OCI-LY1 (cell line): ENCODE data around the gene SRGAP2C.
"Not testable (repeated sequence)": the region's sequence is repeated elsewhere in the genome, so short reads cannot be mapped to it uniquely, and the experiment has no call there.

Experiments used
- H2AFZ ChIP-seq: fragments of 200-600 bp; sonication (generic), shearing (Covaris generic); 2 replicates; pipeline ENCODE4 v1.6.0; 2014; ENCODE audit warnings: antibody characterized with exemption, mild to moderate bottlenecking, low read length
- H3F3A ChIP-seq: fragments of 200-600 bp; sonication (generic), shearing (Covaris generic); 2 replicates; pipeline ENCODE4 v1.6.0; 2014; ENCODE audit warnings: mild to moderate bottlenecking, antibody characterized with exemption, low read length, moderate library complexity; ENCODE audit not compliant: insufficient read depth
- H3K27ac ChIP-seq: fragments of 200-600 bp; sonication (generic); 2 replicates; pipeline ENCODE4 v1.5.1; 2014; ENCODE audit warnings: low read length, mixed run types, mild to moderate bottlenecking, low read depth; ENCODE audit not compliant: poor library complexity, severe bottlenecking
- H3K27me3 ChIP-seq: fragments of 200-600 bp; sonication (generic); 2 replicates; pipeline ENCODE4 v1.6.0; 2014; ENCODE audit warnings: antibody characterized with exemption, mild to moderate bottlenecking, low read length, moderate library complexity; ENCODE audit not compliant: insufficient read depth
- H3K36me3 ChIP-seq: fragments of 200-600 bp; sonication (generic); 2 replicates; pipeline ENCODE4 v1.6.1; 2014; ENCODE audit warnings: mild to moderate bottlenecking, antibody characterized with exemption, low read length, moderate library complexity, mixed read lengths; ENCODE audit not compliant: insufficient read depth
- H3K4me1 ChIP-seq: fragments of 200-600 bp; sonication (generic); 2 replicates; pipeline ENCODE4 v1.5.1; 2014; ENCODE audit warnings: mild to moderate bottlenecking, low read length, moderate library complexity; ENCODE audit not compliant: insufficient read depth, severe bottlenecking
- H3K4me2 ChIP-seq: fragments of 200-600 bp; sonication (generic), shearing (Covaris generic); 2 replicates; pipeline ENCODE4 v1.6.1; 2014; ENCODE audit warnings: low read length
- H3K4me3 ChIP-seq: fragments of 200-600 bp; sonication (generic); 2 replicates; pipeline ENCODE4 v1.5.1; 2014; ENCODE audit warnings: low read length, low read depth, mild to moderate bottlenecking, mixed read lengths; ENCODE audit not compliant: poor library complexity, severe bottlenecking
- H3K79me2 ChIP-seq: fragments of 200-600 bp; shearing (Covaris generic); 2 replicates; pipeline ENCODE4 v1.6.1; 2016; ENCODE audit warnings: mixed run types, low read length, mixed read lengths; ENCODE audit not compliant: insufficient read depth
- H3K9ac ChIP-seq: fragments of 200-600 bp; sonication (generic), shearing (Covaris generic); 2 replicates; pipeline ENCODE4 v1.6.1; 2014; ENCODE audit warnings: mild to moderate bottlenecking, low read length, mixed read lengths
- H3K9me2 ChIP-seq: fragments of 200-600 bp; sonication (generic), shearing (Covaris generic); 2 replicates; pipeline ENCODE4 v1.6.1; 2014; ENCODE audit warnings: low read depth, mild to moderate bottlenecking, low read length, mixed read lengths
- H3K9me3 ChIP-seq: fragments of 200-600 bp; shearing (Covaris generic); 2 replicates; pipeline ENCODE4 v1.6.1; 2014; ENCODE audit warnings: low read length, mixed read lengths
- H4K20me1 ChIP-seq: fragments of 200-600 bp; sonication (generic), shearing (Covaris generic); 2 replicates; pipeline ENCODE4 v1.6.0; 2016; ENCODE audit warnings: mild to moderate bottlenecking, low read length; ENCODE audit not compliant: insufficient read depth

SRGAP2C gene

GRCh38 chr1:121226295-121226904 is 41.6 kb downstream of the SRGAP2C start:
- not testable (repeated sequence) for H3K79me2 ChIP-seq, H3K4me1 ChIP-seq, H2AFZ ChIP-seq

DNA sequence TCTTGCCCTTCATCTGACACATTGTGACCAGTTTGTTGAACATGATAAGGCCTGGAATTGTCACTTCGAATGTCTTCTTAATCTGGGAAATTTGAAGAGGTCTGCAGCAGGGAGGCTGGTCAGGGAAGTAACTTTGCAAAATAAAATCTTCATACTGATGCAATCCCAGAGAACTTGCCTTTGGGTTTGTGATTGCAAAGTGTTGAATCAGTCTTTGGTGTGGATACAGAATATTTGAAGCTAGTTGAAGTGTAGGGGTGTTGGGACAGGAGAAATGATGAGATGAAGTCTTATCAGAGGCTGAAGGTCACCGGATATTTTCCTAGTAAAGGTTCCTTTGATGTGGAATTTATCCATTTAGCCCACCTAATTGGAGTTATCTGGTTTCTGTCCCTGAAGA is 42.1 kb downstream of the SRGAP2C start:
- not testable (repeated sequence) for H3K36me3 ChIP-seq, H3K4me2 ChIP-seq, H4K20me1 ChIP-seq, H3K9me3 ChIP-seq, H3K27me3 ChIP-seq, H3F3A ChIP-seq, H3K4me1 ChIP-seq, H3K9me2 ChIP-seq, H2AFZ ChIP-seq, H3K4me3 ChIP-seq, H3K9ac ChIP-seq, H3K79me2 ChIP-seq, H3K27ac ChIP-seq

More at GRCh38 chr1:121226295-121226904, 41.6 kb downstream of the SRGAP2C start:
- H3F3A ChIP-seq, H3K4me3 ChIP-seq, H4K20me1 ChIP-seq, H3K9me2 ChIP-seq, H3K4me2 ChIP-seq, H3K9me3 ChIP-seq, H3K27me3 ChIP-seq, H3K9ac ChIP-seq, H3K36me3 ChIP-seq, H3K27ac ChIP-seq: not testable (repeated sequence)

DNA sequence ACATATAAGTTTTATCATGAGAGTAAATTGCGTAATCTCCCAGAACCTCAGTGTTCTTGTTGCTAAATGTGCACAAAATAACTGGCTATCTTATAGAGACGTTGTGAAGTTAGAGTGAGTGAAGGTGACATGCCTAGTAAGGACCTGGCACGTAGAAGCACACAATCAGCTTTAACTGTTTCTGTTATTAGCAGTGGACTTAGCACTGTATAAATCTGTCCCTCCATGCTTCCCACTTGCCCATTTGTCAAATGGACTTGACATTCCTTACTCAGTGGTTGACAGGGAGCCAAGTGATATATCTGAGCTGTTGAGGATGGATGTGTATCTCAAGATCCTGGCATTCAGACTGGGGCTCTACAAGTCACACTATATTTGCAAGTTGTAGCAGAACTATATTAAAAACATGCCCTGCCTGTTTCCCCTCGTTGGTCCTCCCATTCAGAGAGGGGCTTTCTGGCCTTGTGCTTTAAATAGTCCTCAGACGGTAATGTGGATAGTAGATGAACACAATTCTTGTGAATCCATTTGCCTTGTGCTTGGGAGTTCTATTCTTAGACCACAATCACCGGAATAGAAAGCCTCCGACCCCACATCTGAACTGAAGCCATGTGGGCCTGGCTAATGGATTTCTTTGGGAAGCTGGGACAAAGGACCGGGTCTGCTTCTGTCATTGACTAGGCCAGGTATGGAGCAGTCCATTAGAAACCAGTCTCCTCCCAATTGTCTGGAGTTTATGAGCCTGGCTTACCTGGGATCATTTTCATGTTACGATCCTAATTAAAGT is 43.0 kb downstream of the SRGAP2C start:
- H4K20me1 ChIP-seq, H3K4me3 ChIP-seq, H3F3A ChIP-seq, H3K9ac ChIP-seq, H3K9me3 ChIP-seq, H2AFZ ChIP-seq, H3K9me2 ChIP-seq, H3K36me3 ChIP-seq, H3K79me2 ChIP-seq, H3K4me2 ChIP-seq, H3K4me1 ChIP-seq, H3K27me3 ChIP-seq, H3K27ac ChIP-seq: not testable (repeated sequence)

- not testable (repeated sequence) for H3K4me1 ChIP-seq, H3K9ac ChIP-seq, H3K4me2 ChIP-seq, H3K9me3 ChIP-seq, H3K36me3 ChIP-seq, H4K20me1 ChIP-seq, H2AFZ ChIP-seq, H3K4me3 ChIP-seq, H3F3A ChIP-seq, H3K27me3 ChIP-seq, H3K9me2 ChIP-seq, H3K79me2 ChIP-seq, H3K27ac ChIP-seq
Observed at GRCh38 chr1:121230636-121231035, 45.9 kb downstream of the SRGAP2C start.

DNA sequence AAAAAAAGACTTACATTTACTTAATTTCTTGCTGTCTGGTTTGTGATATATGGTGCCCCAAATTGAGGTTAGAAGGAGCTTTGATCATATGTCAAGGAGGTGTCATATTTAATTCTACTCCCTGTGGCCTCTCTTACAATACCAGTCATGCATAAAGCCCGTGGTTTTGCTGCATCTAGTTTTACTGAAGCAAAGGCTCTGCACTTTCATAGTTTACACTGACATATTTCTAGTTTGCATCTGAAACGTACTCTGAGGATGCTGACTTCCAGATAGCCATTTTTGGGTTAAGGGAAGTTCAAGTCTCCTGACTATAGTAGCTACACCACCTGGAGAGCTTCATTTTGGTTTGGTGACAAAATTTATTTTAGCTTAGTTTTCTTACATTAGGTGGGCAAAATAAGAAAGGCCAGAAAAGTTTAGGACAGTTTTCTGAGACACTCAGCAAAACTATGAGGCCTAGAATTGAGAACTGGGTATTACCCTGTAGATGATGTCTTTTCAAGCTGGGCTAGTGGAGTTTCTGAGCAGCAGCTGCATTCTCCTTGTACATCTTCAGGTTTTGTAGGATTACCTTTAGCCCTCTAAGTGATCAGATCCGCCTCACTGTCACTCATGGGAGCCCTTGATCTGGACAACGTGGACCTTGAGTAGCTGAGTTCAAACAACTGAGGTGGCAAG is 47.8 kb downstream of the SRGAP2C start:
- not testable (repeated sequence) for H3K4me1 ChIP-seq, H3K79me2 ChIP-seq, H3K9ac ChIP-seq, H4K20me1 ChIP-seq, H2AFZ ChIP-seq, H3F3A ChIP-seq, H3K36me3 ChIP-seq, H3K4me2 ChIP-seq, H3K9me2 ChIP-seq, H3K9me3 ChIP-seq, H3K4me3 ChIP-seq, H3K27me3 ChIP-seq
- H3K27ac ChIP-seq, result peak overlapping the region; percentile 65

DNA sequence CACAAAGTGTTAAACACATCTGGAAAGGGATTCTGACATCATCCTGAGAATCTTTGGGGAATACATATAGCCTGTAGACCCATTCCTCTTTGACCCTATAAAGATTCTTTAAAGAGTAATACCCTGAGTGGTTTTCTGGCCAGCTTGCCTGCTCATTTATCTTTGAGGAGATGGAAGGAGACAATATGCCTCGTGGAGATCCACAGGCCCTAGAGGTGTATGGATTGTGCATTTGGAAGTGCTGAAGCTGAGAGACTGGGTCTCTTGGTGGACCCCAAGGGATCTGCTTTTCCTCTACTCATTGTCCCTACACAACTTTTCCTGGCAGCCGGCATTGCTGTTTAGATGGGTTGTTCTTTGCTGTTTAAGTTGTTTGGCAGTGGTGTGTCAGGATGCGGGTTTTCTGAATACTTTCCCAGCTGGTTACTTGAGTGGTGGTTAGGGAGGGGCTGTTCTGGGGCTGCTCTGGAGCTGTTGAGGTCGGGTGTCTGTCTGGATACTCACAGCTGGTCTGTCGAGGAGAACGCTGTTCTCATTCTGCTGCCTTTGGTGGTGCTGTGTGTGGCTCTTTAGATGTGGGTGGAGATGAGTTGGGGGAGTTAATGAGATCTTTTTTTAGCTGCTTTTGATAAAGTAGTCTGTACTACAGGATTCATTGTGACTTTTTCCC is 49.5 kb downstream of the SRGAP2C start:
- H4K20me1 ChIP-seq, H2AFZ ChIP-seq: not testable (repeated sequence)

DNA sequence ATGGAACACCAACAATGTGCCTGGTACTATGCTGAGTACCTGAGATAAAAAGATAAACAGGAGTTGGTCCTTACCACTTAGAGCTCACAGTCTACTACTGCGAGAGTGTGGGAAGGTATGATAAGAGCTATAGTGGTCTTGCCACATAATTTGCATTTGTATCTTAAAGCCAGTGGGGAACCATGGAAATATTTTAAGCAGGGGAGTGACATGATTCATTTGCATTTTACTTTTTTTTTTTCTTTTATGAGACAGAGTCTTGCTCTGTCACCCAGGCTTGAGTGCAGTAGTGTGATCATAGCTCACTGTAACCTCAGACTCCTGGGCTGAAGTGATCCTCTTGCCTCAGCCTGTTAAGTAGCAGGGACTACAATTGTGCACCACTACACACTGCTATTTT is 53.6 kb downstream of the SRGAP2C start:
- not testable (repeated sequence) for H3K4me2 ChIP-seq, H3F3A ChIP-seq

More for the DNA sequence above, 49.5 kb downstream of the SRGAP2C start:
- H3F3A ChIP-seq, H3K79me2 ChIP-seq, H3K27me3 ChIP-seq, H3K4me3 ChIP-seq, H3K9me2 ChIP-seq, H3K9ac ChIP-seq, H3K9me3 ChIP-seq, H3K4me2 ChIP-seq, H3K27ac ChIP-seq, H3K36me3 ChIP-seq: not testable (repeated sequence)
- H3K4me1 ChIP-seq, result peaks cover 11% of the 10 kb centered on the region

More for the DNA sequence above, 53.6 kb downstream of the SRGAP2C start:
- not testable (repeated sequence) for H3K27me3 ChIP-seq, H2AFZ ChIP-seq, H3K9ac ChIP-seq, H3K79me2 ChIP-seq, H4K20me1 ChIP-seq, H3K36me3 ChIP-seq, H3K9me3 ChIP-seq, H3K9me2 ChIP-seq, H3K4me3 ChIP-seq, H3K4me1 ChIP-seq, H3K27ac ChIP-seq
